Skeletal muscle satellite cell (primary cell): ENCODE results near the gene GAS1.

ENCODE experiments used
- H3K27me3 ChIP-seq: 2 replicates; pipeline ENCODE4 v1.7.0; 2013; ENCODE audit warnings: low read length; ENCODE audit not compliant: control insufficient read depth, insufficient read depth
- H3K36me3 ChIP-seq: 2 replicates; pipeline ENCODE4 v1.7.0; 2013; ENCODE audit warnings: mild to moderate bottlenecking, control low read depth, low read length; ENCODE audit not compliant: insufficient read depth
- H3K4me1 ChIP-seq: 2 replicates; pipeline ENCODE4 v1.7.0; 2013; ENCODE audit warnings: low read length; ENCODE audit not compliant: control insufficient read depth, insufficient read depth
- H3K4me2 ChIP-seq: 2 replicates; pipeline ENCODE4 v1.7.0; 2013; ENCODE audit warnings: mild to moderate bottlenecking, low read length
- H3K4me3 ChIP-seq: 2 replicates; pipeline ENCODE4 v1.7.0; 2013; ENCODE audit warnings: low read length
- H3K9ac ChIP-seq: 2 replicates; pipeline ENCODE4 v1.7.0; 2013; ENCODE audit warnings: mild to moderate bottlenecking, low read depth, low read length, moderate library complexity
- H3K9me3 ChIP-seq: replicated peaks from 2 replicates; pipeline ENCODE4 v1.7.0; 2013; ENCODE audit warnings: mild to moderate bottlenecking, control low read depth, low read length

GAS1 gene

DNA sequence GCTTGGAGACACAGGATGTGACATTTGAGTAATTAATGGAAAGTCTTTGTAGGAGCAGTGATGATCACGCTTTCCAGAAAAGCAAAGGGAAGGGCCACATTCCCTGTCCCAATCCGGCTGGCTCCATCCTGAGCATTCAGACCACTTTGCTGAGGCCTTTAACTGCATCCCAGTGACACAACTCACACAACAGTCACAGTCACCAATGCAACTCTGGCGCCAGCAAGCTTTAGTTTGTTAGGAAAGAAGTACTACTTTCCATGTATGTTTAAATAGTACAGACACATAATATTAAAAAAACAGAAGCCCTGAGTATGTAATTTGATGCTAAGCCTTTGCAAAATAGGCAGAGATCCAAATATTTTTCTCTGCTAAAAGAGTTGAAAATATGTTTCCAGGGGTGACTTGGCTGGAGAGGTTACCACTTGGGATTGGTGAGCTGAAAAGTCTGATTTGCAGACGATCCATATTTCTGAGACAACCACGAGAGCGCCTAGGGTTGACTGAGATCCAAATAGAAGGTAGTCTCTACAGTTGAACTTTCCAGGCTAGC, 31.7 kb upstream of the GAS1 start:
- Histone ChIP-seq H3K4me2 (peak overlapping the region; percentile 21), H3K36me3 (no peaks in the 10 kb centered on the region), H3K9ac (peak overlapping the region; percentile 67), H3K27me3 (no peaks in the 10 kb centered on the region), H3K9me3 (no peaks in the 10 kb centered on the region), H3K4me3 (no peak overlapping the region), H3K4me1 (peaks cover 69% of the 10 kb centered on the region)

DNA sequence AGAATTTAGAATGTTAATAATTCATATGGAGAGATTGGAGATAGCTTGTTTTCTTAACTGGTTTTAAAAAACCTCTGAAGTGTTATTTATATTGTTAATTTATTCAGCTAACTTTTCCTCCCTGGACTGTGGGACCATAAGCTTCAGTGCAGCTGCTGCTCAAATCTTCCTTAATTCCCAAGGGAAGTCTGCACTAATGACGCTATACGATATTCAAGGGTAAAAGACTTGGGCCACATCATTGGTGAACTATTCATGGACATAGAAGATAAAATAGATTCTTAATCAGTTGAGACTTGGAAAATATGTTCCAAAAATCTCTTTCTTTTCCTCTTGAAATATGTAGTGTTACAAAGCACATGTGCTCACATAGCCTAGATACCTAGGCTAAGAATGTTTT, 31.1 kb upstream of the GAS1 start:
- Histone ChIP-seq H3K9ac (peak overlapping the region; percentile 67), H3K9me3 (no peaks in the 10 kb centered on the region), H3K4me2 (peak overlapping the region; percentile 21), H3K4me3 (no peak overlapping the region), H3K4me1 (peaks cover 66% of the 10 kb centered on the region), H3K36me3 (no peaks in the 10 kb centered on the region), H3K27me3 (no peaks in the 10 kb centered on the region)

DNA sequence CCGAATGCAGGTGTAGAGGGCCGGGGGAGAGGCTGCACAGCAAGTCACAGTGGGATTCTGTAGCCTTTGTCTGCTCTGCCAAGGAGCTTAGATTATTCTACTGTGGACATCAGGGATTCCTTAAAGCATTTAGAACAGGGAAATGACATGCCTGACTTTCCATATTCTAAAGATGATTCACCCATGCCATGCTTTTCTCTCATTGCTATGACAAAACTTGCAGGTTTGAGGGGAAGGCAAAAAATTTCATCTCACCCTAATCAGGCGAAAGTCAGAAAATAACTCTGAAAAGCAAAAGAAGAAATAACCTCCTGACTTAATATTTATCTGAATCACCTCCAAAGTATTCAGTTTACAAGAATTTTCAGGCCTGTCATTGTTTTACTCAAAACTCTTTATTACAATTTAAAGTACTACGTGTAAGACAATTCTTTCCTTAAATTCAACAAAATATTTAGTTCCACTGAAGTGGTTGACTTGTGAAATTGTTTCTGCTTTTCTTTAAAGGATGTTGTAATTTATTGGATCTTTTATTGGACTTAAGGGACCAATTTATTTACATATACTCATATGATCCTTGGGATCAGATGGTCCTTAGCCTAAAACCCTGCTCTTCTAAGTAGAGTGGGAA, 30.0 kb upstream of the GAS1 start:
- H3K4me3 ChIP-seq, result no peak overlapping the region
- peak overlapping the region; percentile 18 for H3K4me2 ChIP-seq
- H3K9ac ChIP-seq, result peak overlapping the region; percentile 67
- no peaks in the 10 kb centered on the region for H3K36me3 ChIP-seq
- peaks cover 55% of the 10 kb centered on the region for H3K4me1 ChIP-seq
- H3K27me3 ChIP-seq, result no peaks in the 10 kb centered on the region
- H3K9me3 ChIP-seq, result no peaks in the 10 kb centered on the region

GRCh38 chr9:86975606-86976005, 28.3 kb upstream of the GAS1 start:
- H3K4me2 ChIP-seq, result no peak overlapping the region
- H3K27me3 ChIP-seq, result no peaks in the 10 kb centered on the region
- peaks cover 52% of the 10 kb centered on the region for H3K4me1 ChIP-seq
- no peak overlapping the region for H3K4me3 ChIP-seq
- peak overlapping the region; percentile 67 for H3K9ac ChIP-seq
- H3K9me3 ChIP-seq, result no peaks in the 10 kb centered on the region
- H3K36me3 ChIP-seq, result no peaks in the 10 kb centered on the region

DNA sequence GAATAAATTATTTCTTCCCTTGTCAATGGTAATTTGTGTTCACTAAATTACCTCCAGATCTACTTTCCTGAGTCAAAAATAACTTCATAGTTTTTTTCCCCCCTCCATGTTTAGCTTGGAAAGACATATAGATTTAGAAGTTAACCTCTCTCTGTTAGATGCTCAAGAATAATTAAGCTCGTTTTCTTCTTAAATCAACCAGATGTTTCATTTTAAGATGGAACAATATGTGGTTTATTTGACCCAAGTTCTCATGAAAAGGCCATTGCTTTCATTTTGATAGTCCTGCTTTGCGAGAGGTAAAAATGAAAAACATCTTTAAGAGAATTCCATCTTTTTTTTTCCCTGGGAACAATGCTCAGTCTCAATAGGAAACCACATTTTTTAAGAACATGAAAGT, 27.7 kb upstream of the GAS1 start:
- no peaks in the 10 kb centered on the region for H3K9me3 ChIP-seq
- H3K36me3 ChIP-seq, result no peaks in the 10 kb centered on the region
- no peaks in the 10 kb centered on the region for H3K27me3 ChIP-seq
- no peak overlapping the region for H3K4me3 ChIP-seq
- peak overlapping the region; percentile 27 for H3K9ac ChIP-seq
- peaks cover 52% of the 10 kb centered on the region for H3K4me1 ChIP-seq
- H3K4me2 ChIP-seq, result no peak overlapping the region

DNA sequence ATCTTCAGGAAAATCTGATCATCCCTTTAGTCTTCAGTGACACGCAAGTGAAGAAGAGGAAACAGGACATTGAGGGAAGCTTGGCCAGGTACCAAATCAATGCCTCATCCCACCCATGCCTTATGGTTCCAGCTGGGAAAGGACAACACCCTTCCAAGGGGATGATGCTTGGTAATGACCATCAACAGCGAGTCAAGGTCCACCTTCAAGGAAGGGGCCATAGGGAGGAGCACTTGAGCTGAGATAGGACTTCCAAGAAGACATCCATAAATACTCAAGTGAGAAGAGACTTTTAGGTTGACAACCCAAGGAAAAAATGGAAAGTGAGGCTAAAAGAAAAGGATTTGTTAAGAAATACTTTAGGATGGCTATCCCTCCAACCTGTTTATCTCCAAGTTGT, 27.1 kb upstream of the GAS1 start:
- Histone ChIP-seq H3K9me3 (no peaks in the 10 kb centered on the region), H3K36me3 (no peaks in the 10 kb centered on the region), H3K9ac (no peak overlapping the region), H3K27me3 (no peaks in the 10 kb centered on the region), H3K4me3 (no peak overlapping the region), H3K4me1 (peaks cover 47% of the 10 kb centered on the region), H3K4me2 (no peak overlapping the region)

DNA sequence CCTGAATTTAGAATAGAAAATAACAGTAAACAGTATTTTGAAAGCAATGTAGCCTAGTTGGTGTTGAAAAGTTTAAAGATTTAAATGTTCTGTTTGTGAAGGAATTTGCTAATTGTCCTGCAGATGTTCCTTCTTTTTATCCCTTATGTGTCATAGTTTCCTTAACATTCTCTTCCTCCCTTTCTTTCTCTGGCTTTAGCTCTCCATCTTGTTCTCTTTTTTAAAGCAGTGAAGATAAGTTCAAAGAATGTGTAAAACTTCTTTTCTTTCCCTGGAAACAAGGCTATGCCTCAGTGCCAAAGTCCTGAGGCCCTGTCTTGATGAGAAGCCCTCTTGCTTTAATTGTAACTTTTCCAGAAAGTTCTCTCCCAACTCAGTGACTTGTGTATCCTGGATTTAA, 24.4 kb upstream of the GAS1 start:
- H3K4me2 ChIP-seq, result no peak overlapping the region
- H3K9ac ChIP-seq, result no peak overlapping the region
- peaks cover 34% of the 10 kb centered on the region for H3K4me1 ChIP-seq
- H3K27me3 ChIP-seq, result no peaks in the 10 kb centered on the region
- no peaks in the 10 kb centered on the region for H3K9me3 ChIP-seq
- H3K4me3 ChIP-seq, result no peak overlapping the region
- no peaks in the 10 kb centered on the region for H3K36me3 ChIP-seq

- no peak overlapping the region for H3K9ac ChIP-seq
- no peak overlapping the region for H3K4me2 ChIP-seq
- H3K9me3 ChIP-seq, result no peaks in the 10 kb centered on the region
- H3K36me3 ChIP-seq, result no peaks in the 10 kb centered on the region
- H3K27me3 ChIP-seq, result no peaks in the 10 kb centered on the region
- peaks cover 26% of the 10 kb centered on the region for H3K4me1 ChIP-seq
- no peak overlapping the region for H3K4me3 ChIP-seq
Observed at GRCh38 chr9:86968258-86968920, 21.1 kb upstream of the GAS1 start.

DNA sequence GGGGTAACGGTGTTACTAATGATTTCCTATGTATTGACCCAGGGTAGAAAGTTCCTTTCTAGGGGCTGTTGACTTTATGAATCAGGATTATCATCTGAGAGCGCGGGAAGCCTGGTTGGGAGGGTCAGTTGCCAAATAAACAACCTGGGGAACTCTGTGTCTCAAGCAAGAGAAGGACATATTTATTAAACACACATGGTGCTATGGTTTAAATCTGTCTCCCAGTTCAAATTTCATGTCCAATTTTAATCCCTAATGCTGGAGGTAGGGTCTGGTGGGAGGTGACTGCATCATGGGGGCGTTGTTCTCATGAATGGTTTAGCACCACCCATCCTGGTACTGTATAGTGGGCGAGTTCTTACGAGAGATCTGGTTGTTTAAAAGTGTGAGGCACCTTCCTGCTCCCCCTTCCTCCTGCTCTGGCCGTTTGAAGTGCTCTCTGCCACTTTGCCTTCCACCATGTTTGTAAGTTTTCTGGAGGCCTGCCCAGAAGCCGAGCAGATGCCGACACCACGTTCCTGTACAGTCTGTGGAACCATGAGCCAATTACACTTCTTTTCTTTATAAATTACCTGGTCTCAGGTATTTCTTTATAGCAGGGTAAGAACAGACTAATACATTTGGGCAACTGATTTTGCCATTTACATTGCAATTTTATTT, 19.7 kb upstream of the GAS1 start:
- Histone ChIP-seq H3K9me3 (no peaks in the 10 kb centered on the region), H3K27me3 (no peaks in the 10 kb centered on the region), H3K4me1 (peaks cover 26% of the 10 kb centered on the region), H3K4me2 (no peak overlapping the region), H3K4me3 (no peak overlapping the region), H3K9ac (no peak overlapping the region), H3K36me3 (no peaks in the 10 kb centered on the region)

DNA sequence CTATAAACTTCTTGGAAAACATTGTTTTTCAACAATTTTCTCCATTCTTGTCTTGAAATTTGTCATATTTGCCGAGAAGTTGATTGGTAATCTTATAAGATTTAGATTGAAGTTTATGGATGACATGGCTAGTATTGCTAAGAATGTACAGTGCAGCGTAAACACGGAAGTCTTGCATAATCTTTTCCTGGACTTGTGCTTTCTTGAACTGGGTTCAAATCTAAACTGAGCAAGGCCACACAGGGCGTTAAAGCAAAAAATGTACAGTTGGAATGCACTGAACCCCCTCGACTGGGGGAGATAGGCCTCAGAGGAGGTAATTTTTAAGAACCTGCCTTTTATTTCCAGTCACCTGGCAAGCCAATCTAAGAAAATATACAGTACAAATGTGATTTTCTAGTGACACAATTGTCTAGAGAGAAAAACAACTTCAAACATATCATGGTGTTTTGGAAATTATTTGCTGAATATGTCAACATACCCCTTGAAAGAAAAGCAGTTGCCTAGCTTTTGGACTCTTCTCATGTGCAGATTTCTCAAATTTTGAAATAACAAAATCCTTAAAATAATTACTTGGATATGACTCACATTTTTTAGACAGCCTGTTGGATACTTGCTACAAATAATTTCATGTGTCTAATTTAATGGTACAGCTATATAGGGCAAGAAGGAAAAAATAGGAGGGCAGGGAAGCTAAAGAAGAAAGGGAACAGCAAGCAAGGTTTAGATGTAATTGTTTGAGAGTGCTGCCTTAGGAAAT, 18.5 kb upstream of the GAS1 start:
- Histone ChIP-seq H3K4me3 (no peak overlapping the region), H3K9ac (no peak overlapping the region), H3K4me2 (peak overlapping the region; percentile 0), H3K36me3 (no peaks in the 10 kb centered on the region), H3K9me3 (no peaks in the 10 kb centered on the region), H3K4me1 (peaks cover 26% of the 10 kb centered on the region), H3K27me3 (no peaks in the 10 kb centered on the region)

GRCh38 chr9:86962692-86963091, 15.4 kb upstream of the GAS1 start:
- no peaks in the 10 kb centered on the region for H3K9me3 ChIP-seq
- H3K36me3 ChIP-seq, result no peaks in the 10 kb centered on the region
- H3K9ac ChIP-seq, result no peak overlapping the region
- H3K4me3 ChIP-seq, result no peak overlapping the region
- no peaks in the 10 kb centered on the region for H3K27me3 ChIP-seq
- no peak overlapping the region for H3K4me2 ChIP-seq
- H3K4me1 ChIP-seq, result peaks cover 17% of the 10 kb centered on the region
